ENCODE data around the gene MYO18A.

MYO18A gene

DNA sequence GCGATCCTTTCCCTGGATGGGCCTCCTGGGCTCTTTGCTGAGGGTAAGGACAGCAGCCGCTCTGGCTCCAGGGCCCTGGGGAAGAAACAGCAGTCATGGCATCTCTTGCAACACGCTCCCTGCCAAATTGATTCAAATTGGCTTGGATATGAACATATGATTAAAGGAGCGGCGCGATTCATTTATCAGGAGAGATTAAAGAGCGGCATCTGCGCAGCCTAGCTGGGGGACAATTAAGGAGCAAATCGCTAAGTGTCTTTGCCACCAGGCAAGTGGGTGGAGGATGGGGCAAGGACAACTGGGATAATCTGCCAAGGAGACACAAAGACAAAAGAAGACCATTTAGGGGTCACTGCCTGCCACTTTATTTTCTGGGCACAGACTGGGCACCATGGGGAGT lies 109.4 kb downstream of the MYO18A start:
- WGBS = 93% methylated on average over 9 of the region's 9 CpGs
- H4K8ac ChIP-seq (ENCODE audit: low read length) = no peak overlapping the region

DNA sequence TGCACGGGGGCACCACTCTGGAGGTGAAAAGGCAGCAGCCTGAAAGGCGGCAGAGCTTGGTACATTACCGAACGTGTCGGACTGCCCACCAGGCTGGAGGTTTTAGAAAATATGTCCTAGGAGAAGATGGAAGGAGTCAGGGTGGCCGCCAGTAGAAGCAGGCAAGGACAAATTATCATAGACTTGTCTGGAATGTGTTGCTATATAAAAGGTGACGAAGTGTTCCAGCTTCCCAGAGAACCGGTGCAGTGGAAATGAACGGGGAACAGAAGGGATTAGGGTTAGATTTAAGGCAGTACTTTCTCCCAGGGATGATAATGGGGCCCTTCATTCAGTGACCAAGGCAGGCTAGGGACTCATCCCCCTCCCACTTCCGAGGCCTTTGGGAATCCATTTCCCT lies 109.9 kb downstream of the MYO18A start:
- Histone ChIP-seq H2AFZ (ENCODE audit: low read depth, low read length) (no peak overlapping the region), H2BK5ac (ENCODE audit: low read depth, low read length, poor library complexity, severe bottlenecking) (no peak overlapping the region), H3K4me3 (ENCODE audit: insufficient read depth in 1 of 2, low read depth in 1 of 2, low read length in 2 of 2) (no peak overlapping the region), H2BK120ac (ENCODE audit: low read depth, low read length) (no peak overlapping the region), H2BK12ac (ENCODE audit: low read length in 2 of 2) (no peak overlapping the region), H3K36me3 (ENCODE audit: control insufficient read depth in 1 of 2, insufficient read depth in 2 of 2, low read depth in 1 of 2, low read length in 2 of 2) (peaks cover 6 to 12% of the 10 kb centered on the region in 2 experiments), H2BK15ac (ENCODE audit: low read depth, poor library complexity, severe bottlenecking) (no peak overlapping the region), H3K23ac (ENCODE audit: low read length in 2 of 2) (no peak overlapping the region), H4K91ac (ENCODE audit: low read length) (no peak overlapping the region), H2AK5ac (ENCODE audit: low read length, severe bottlenecking) (no peak overlapping the region), H3K27me3 (ENCODE audit: control insufficient read depth in 1 of 2, insufficient read depth in 1 of 2, low read length in 2 of 2) (peaks cover 35 to 73% of the 10 kb centered on the region in 2 experiments), H3K4me2 (ENCODE audit: low read length, poor library complexity, severe bottlenecking) (no peak overlapping the region), H3K18ac (ENCODE audit: low read depth in 1 of 2, low read length in 2 of 2) (no peak overlapping the region), H4K8ac (ENCODE audit: low read length) (no peak overlapping the region), H3K9me3 (ENCODE audit: control insufficient read depth, low read length) (no peaks in the 10 kb centered on the region), H3K14ac (ENCODE audit: low read length in 2 of 2) (no peak overlapping the region), H3K4me1 (ENCODE audit: control insufficient read depth, insufficient read depth, low read depth, low read length) (no peaks in the 10 kb centered on the region), H3K4ac (ENCODE audit: low read depth in 1 of 2, low read length in 2 of 2) (no peak overlapping the region), H3K9ac (ENCODE audit: low read length) (no peak overlapping the region), H3K79me1 (replicated peaks; ENCODE audit: low read length, poor library complexity, severe bottlenecking) (no peaks in the 10 kb centered on the region), H3K27ac (ENCODE audit: low read length, poor library complexity, severe bottlenecking) (no peak overlapping the region)
- WGBS = 87% methylated on average over 10 of the region's 10 CpGs
- DNase-seq = no peak

More for the DNA sequence above, 109.4 kb downstream of the MYO18A start:
- H3K4me2 ChIP-seq (ENCODE audit: low read length, poor library complexity, severe bottlenecking) = no peak overlapping the region
- H3K4ac ChIP-seq (ENCODE audit: low read depth in 1 of 2, low read length in 2 of 2) = no peak overlapping the region
- DNase-seq = no peak
- H2BK15ac ChIP-seq (ENCODE audit: low read depth, poor library complexity, severe bottlenecking) = no peak overlapping the region
- H3K36me3 ChIP-seq (ENCODE audit: control insufficient read depth in 1 of 2, insufficient read depth in 2 of 2, low read depth in 1 of 2, low read length in 2 of 2) = peaks cover 6 to 17% of the 10 kb centered on the region in 2 experiments
- no peak overlapping the region for H2AK5ac ChIP-seq (ENCODE audit: low read length, severe bottlenecking)
- H3K18ac ChIP-seq (ENCODE audit: low read depth in 1 of 2, low read length in 2 of 2) = no peak overlapping the region
- no peaks in the 10 kb centered on the region for H3K9me3 ChIP-seq (ENCODE audit: control insufficient read depth, low read length)
- H4K91ac ChIP-seq (ENCODE audit: low read length) = no peak overlapping the region
- H3K27ac ChIP-seq (ENCODE audit: low read length, poor library complexity, severe bottlenecking) = no peak overlapping the region
- H2BK5ac ChIP-seq (ENCODE audit: low read depth, low read length, poor library complexity, severe bottlenecking) = no peak overlapping the region
- no peak overlapping the region for H3K23ac ChIP-seq (ENCODE audit: low read length in 2 of 2)
- H2BK120ac ChIP-seq (ENCODE audit: low read depth, low read length) = no peak overlapping the region
- H3K4me1 ChIP-seq (ENCODE audit: control insufficient read depth, insufficient read depth, low read depth, low read length) = no peaks in the 10 kb centered on the region
- H2BK12ac ChIP-seq (ENCODE audit: low read length in 2 of 2) = no peak overlapping the region
- no peak overlapping the region for H3K9ac ChIP-seq (ENCODE audit: low read length)
- no peak overlapping the region for H2AFZ ChIP-seq (ENCODE audit: low read depth, low read length)
- H3K79me1 ChIP-seq (replicated peaks; ENCODE audit: low read length, poor library complexity, severe bottlenecking) = no peaks in the 10 kb centered on the region
- H3K27me3 ChIP-seq (ENCODE audit: control insufficient read depth in 1 of 2, insufficient read depth in 1 of 2, low read length in 2 of 2) = peaks cover 32 to 69% of the 10 kb centered on the region in 2 experiments
- no peak overlapping the region for H3K14ac ChIP-seq (ENCODE audit: low read length in 2 of 2)
- H3K4me3 ChIP-seq (ENCODE audit: insufficient read depth in 1 of 2, low read depth in 1 of 2, low read length in 2 of 2) = no peak overlapping the region

DNA sequence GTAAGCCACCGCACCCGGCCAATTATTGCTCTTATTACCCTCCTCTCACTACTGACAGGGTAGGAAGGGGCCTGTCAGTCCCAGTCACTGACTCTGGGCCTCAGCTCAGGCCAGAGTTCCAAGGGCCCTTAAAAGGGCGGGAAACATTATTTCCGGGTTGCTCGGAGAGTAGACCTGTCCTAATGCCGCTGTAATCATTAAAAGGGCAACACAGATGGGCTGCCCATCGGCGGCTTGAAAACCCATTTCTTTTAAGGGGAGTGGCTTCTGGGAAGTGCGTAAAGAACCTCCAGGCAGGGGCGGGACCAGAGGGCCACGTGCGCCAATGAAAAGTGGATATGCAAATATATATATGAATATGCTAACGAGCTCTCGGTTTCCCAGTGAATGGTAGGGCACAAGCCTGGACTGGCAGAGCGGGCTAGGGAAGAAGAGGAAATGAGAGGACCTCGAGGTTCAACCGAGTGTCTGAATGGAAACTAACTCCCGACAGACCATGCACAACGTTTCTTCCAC lies 110.6 kb downstream of the MYO18A start:
- 89% methylated on average over 19 of the region's 19 CpGs for WGBS
- Histone ChIP-seq H2BK15ac (ENCODE audit: low read depth, poor library complexity, severe bottlenecking) (no peak overlapping the region), H2BK12ac (ENCODE audit: low read length in 2 of 2) (no peak overlapping the region), H3K14ac (ENCODE audit: low read length in 2 of 2) (no peak overlapping the region), H2BK120ac (ENCODE audit: low read depth, low read length) (no peak overlapping the region), H3K79me1 (replicated peaks; ENCODE audit: low read length, poor library complexity, severe bottlenecking) (no peaks in the 10 kb centered on the region), H2BK5ac (ENCODE audit: low read depth, low read length, poor library complexity, severe bottlenecking) (no peak overlapping the region), H3K27ac (ENCODE audit: low read length, poor library complexity, severe bottlenecking) (no peak overlapping the region), H4K91ac (ENCODE audit: low read length) (no peak overlapping the region), H3K36me3 (ENCODE audit: control insufficient read depth in 1 of 2, insufficient read depth in 2 of 2, low read depth in 1 of 2, low read length in 2 of 2) (peaks cover 5 to 9% of the 10 kb centered on the region in 2 experiments), H3K23ac (ENCODE audit: low read length in 2 of 2) (no peak overlapping the region), H3K9me3 (ENCODE audit: control insufficient read depth, low read length) (no peaks in the 10 kb centered on the region), H3K18ac (ENCODE audit: low read depth in 1 of 2, low read length in 2 of 2) (no peak overlapping the region), H2AK5ac (ENCODE audit: low read length, severe bottlenecking) (no peak overlapping the region), H2AFZ (ENCODE audit: low read depth, low read length) (no peak overlapping the region), H3K4ac (ENCODE audit: low read depth in 1 of 2, low read length in 2 of 2) (no peak overlapping the region), H3K4me1 (ENCODE audit: control insufficient read depth, insufficient read depth, low read depth, low read length) (no peaks in the 10 kb centered on the region), H3K27me3 (ENCODE audit: control insufficient read depth in 1 of 2, insufficient read depth in 1 of 2, low read length in 2 of 2) (peaks cover 35 to 77% of the 10 kb centered on the region in 2 experiments), H3K4me3 (ENCODE audit: insufficient read depth in 1 of 2, low read depth in 1 of 2, low read length in 2 of 2) (no peak overlapping the region), H3K4me2 (ENCODE audit: low read length, poor library complexity, severe bottlenecking) (no peak overlapping the region), H3K9ac (ENCODE audit: low read length) (no peak overlapping the region), H4K8ac (ENCODE audit: low read length) (no peak overlapping the region)
- DNase-seq = no peak

DNA sequence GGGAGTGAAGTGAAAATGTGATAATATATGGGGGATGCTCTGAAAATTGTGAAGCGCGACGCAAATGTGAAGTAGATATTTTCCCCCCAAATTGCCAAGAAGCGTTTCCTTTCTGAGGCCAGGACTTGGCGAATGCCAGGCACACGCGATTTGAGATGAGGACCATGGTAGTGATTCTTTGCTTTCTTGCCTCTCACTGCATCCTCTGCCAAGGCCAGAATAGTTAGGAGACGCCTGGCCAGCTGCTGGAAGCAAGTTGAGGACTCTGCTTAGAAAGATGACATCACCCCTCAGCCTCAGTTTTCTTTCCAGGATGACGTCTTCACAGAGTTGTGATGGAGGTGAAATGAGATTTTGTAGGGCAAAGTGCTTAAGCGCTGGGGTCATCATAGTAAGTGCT lies 111.4 kb downstream of the MYO18A start:
- Histone ChIP-seq H2AK5ac (ENCODE audit: low read length, severe bottlenecking) (no peak overlapping the region), H2BK120ac (ENCODE audit: low read depth, low read length) (no peak overlapping the region), H3K14ac (ENCODE audit: low read length in 2 of 2) (no peak overlapping the region), H4K91ac (ENCODE audit: low read length) (no peak overlapping the region), H3K18ac (ENCODE audit: low read depth in 1 of 2, low read length in 2 of 2) (no peak overlapping the region), H2BK12ac (ENCODE audit: low read length in 2 of 2) (no peak overlapping the region), H3K27me3 (ENCODE audit: control insufficient read depth in 1 of 2, insufficient read depth in 1 of 2, low read length in 2 of 2) (peaks cover 35 to 76% of the 10 kb centered on the region in 2 experiments), H3K4me2 (ENCODE audit: low read length, poor library complexity, severe bottlenecking) (no peak overlapping the region), H3K4me3 (ENCODE audit: insufficient read depth in 1 of 2, low read depth in 1 of 2, low read length in 2 of 2) (no peak overlapping the region), H3K79me1 (replicated peaks; ENCODE audit: low read length, poor library complexity, severe bottlenecking) (no peaks in the 10 kb centered on the region), H2AFZ (ENCODE audit: low read depth, low read length) (no peak overlapping the region), H3K36me3 (ENCODE audit: control insufficient read depth in 1 of 2, insufficient read depth in 2 of 2, low read depth in 1 of 2, low read length in 2 of 2) (peaks cover 0 to 4% of the 10 kb centered on the region in 2 experiments), H3K4me1 (ENCODE audit: control insufficient read depth, insufficient read depth, low read depth, low read length) (no peaks in the 10 kb centered on the region), H3K9me3 (ENCODE audit: control insufficient read depth, low read length) (no peaks in the 10 kb centered on the region), H3K4ac (ENCODE audit: low read depth in 1 of 2, low read length in 2 of 2) (no peak overlapping the region), H2BK15ac (ENCODE audit: low read depth, poor library complexity, severe bottlenecking) (no peak overlapping the region), H4K8ac (ENCODE audit: low read length) (no peak overlapping the region), H2BK5ac (ENCODE audit: low read depth, low read length, poor library complexity, severe bottlenecking) (no peak overlapping the region), H3K23ac (ENCODE audit: low read length in 2 of 2) (no peak overlapping the region), H3K27ac (ENCODE audit: low read length, poor library complexity, severe bottlenecking) (no peak overlapping the region), H3K9ac (ENCODE audit: low read length) (no peak overlapping the region)
- DNase-seq = no peak
- 94% methylated on average over 10 of the region's 10 CpGs for WGBS

Measured in mesenchymal stem cell (in vitro differentiated cells and primary cell).